PC-9 (cell line): ENCODE data around the gene FCHSD1. TPM values are rescaled to one million over a fixed set of nuclear protein-coding genes. Genes with fewer than 3 reads are reported as not detected.
A peak's percentile ranks its signal among the peaks of the same experiment; 100 is the strongest.

Experiments
- BruUV-seq: library from RNA; stranded (reverse); fragments of 400-500 nt; replicated peaks from 2 replicates; lab custom pipeline; 2021; lab: Mats Ljungman, UMichigan
- CTCF ChIA-PET: fragments of 300-600 bp; sonication (Branson Sonifier 250); formaldehyde crosslinking; loops from one replicate; lab custom pipeline; 2022; ENCODE audit warnings: antibody characterized with exemption; lab: Charles Lee
- POLR2A ChIA-PET: fragments of 300-600 bp; sonication (Branson Sonifier 250); formaldehyde crosslinking; loops from one replicate; lab custom pipeline; 2022; ENCODE audit warnings: antibody characterized with exemption; ENCODE audit not compliant: unreplicated experiment; lab: Charles Lee
- DNase-seq, 2 experiments: peaks; one replicate each; pipeline versions ENCODE4 v3.0.0 to v3.0.0-alpha.2; 2015 to 2022; ENCODE audit warnings: mixed read lengths in 1 of 2
- H2AFZ ChIP-seq: fragments of 200-600 bp; sonication (generic); 2 replicates; pipeline ENCODE4 v1.8.1; 2017; ENCODE audit warnings: antibody characterized with exemption
- H3F3A ChIP-seq: fragments of 200-600 bp; sonication (generic); 2 replicates; pipeline ENCODE4 v1.8.1; 2017; ENCODE audit warnings: antibody characterized with exemption, mild to moderate bottlenecking, low read depth; ENCODE audit not compliant: insufficient read depth
- H3K27ac ChIP-seq: fragments of 200-600 bp; sonication (generic); 2 replicates; pipeline ENCODE4 v1.6.1; 2016; ENCODE audit warnings: mixed run types
- H3K27me3 ChIP-seq: fragments of 200-600 bp; sonication (generic); 2 replicates; pipeline ENCODE4 v1.6.1; 2016; ENCODE audit warnings: low read depth, mixed run types; ENCODE audit not compliant: insufficient read depth
- H3K36me3 ChIP-seq: fragments of 200-600 bp; sonication (generic); 2 replicates; pipeline ENCODE4 v1.6.1; 2016; ENCODE audit warnings: low read depth, mixed run types
- H3K4me1 ChIP-seq: fragments of 200-600 bp; sonication (generic); replicated peaks from 2 replicates; pipeline ENCODE4 v1.6.1; 2016; ENCODE audit warnings: mixed run types; ENCODE audit not compliant: insufficient read depth
- H3K4me2 ChIP-seq: fragments of 200-600 bp; sonication (generic); 2 replicates; pipeline ENCODE4 v1.6.1; 2017; ENCODE audit warnings: mixed run types
- H3K4me3 ChIP-seq: fragments of 200-600 bp; sonication (generic); 2 replicates; pipeline ENCODE4 v1.6.1; 2016; ENCODE audit warnings: mixed run types
- H3K79me2 ChIP-seq: fragments of 200-600 bp; sonication (generic); 2 replicates; pipeline ENCODE4 v1.6.1; 2017; ENCODE audit warnings: low read depth, mixed run types
- H3K9me2 ChIP-seq: fragments of 200-600 bp; sonication (generic); 2 replicates; pipeline ENCODE4 v1.8.1; 2017; ENCODE audit warnings: mild to moderate bottlenecking; ENCODE audit not compliant: insufficient read depth
- H3K9me3 ChIP-seq: fragments of 200-600 bp; sonication (generic); 2 replicates; pipeline ENCODE4 v1.8.1; 2016; ENCODE audit warnings: low read depth; ENCODE audit not compliant: insufficient read depth
- H4K20me1 ChIP-seq: fragments of 200-600 bp; sonication (generic); 2 replicates; pipeline ENCODE4 v1.8.1; 2017; ENCODE audit not compliant: insufficient read depth
- EZH2 ChIP-seq: fragments of 200-600 bp; sonication (generic); IDR thresholded peaks from 2 replicates; pipeline ENCODE4 v1.8.0; 2017; ENCODE audit warnings: antibody characterized with exemption, low read depth
- intact Hi-C: fragments of 100-400 bp; cut with micrococcal nuclease; formaldehyde crosslinking; loops from one replicate; pipeline ENCODE4 v1.10.0; 2022; ENCODE audit not compliant: unreplicated experiment
- total RNA-seq: library from RNA; stranded (reverse); gene quantifications from 2 replicates; pipeline ENCODE4 v1.2.3, GENCODE V29; 2021
- TF ChIP-seq, protein P1 (sequence below): fragments of 200-600 bp; sonication (generic); conservative IDR thresholded peaks from 2 replicates; pipeline ENCODE4 v1.6.1; 2017; ENCODE audit warnings: mixed run types, antibody characterized with exemption, mild to moderate bottlenecking, moderate library complexity

The FCHSD1 gene
- total RNA-seq, 1 experiment from 2014 or later = 36.4 TPM

DNA sequence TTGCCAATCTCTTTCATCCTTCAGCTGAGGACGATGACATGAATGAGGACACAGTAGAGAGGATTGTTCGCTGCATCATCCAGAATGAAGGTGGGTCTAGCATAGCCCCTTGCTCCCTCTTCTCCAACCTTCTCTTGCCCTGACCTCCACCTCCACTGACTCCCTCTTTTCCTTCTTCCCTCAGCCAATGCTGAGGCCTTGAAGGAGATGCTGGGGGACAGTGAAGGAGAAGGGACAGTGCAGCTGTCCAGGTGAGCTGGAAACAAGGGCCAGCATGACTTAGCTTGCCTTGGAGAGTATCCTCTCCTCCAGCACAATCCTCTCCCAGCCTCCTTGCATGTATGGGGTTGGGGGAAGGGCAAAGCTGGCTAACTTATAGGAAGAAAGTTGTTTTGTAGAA lies 12.4 kb downstream of the FCHSD1 start:
- Histone ChIP-seq H3K79me2 (peaks cover 28% of the 10 kb centered on the region), H3F3A (peaks cover 24% of the 10 kb centered on the region), H3K9me3 (no peaks in the 10 kb centered on the region), H3K4me3 (no peak overlapping the region), H3K27ac (no peak overlapping the region), H4K20me1 (peaks cover 15% of the 10 kb centered on the region; the same call in 1 of the 2 replicates), H3K27me3 (no peaks in the 10 kb centered on the region), H3K4me2 (no peak overlapping the region; the same call in 1 of the 2 replicates), H3K36me3 (no peaks in the 10 kb centered on the region), H3K4me1 (peaks cover 35% of the 10 kb centered on the region), H3K9me2 (no peaks in the 10 kb centered on the region), H2AFZ (no peak overlapping the region)
- BruUV-seq = no TSS peak
- TF ChIP-seq, protein P1, sequence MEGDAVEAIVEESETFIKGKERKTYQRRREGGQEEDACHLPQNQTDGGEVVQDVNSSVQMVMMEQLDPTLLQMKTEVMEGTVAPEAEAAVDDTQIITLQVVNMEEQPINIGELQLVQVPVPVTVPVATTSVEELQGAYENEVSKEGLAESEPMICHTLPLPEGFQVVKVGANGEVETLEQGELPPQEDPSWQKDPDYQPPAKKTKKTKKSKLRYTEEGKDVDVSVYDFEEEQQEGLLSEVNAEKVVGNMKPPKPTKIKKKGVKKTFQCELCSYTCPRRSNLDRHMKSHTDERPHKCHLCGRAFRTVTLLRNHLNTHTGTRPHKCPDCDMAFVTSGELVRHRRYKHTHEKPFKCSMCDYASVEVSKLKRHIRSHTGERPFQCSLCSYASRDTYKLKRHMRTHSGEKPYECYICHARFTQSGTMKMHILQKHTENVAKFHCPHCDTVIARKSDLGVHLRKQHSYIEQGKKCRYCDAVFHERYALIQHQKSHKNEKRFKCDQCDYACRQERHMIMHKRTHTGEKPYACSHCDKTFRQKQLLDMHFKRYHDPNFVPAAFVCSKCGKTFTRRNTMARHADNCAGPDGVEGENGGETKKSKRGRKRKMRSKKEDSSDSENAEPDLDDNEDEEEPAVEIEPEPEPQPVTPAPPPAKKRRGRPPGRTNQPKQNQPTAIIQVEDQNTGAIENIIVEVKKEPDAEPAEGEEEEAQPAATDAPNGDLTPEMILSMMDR = no peak
- TF ChIP-seq EZH2 = no peak
- intact Hi-C loops = loop anchor here (1.0 kb wide), 1 partner anchor 13 kb away; the partner anchor contains the start of gene FCHSD1
- ChIA-PET CTCF (no interaction called here), POLR2A (no interaction called here)
- no peak for DNase-seq

DNA sequence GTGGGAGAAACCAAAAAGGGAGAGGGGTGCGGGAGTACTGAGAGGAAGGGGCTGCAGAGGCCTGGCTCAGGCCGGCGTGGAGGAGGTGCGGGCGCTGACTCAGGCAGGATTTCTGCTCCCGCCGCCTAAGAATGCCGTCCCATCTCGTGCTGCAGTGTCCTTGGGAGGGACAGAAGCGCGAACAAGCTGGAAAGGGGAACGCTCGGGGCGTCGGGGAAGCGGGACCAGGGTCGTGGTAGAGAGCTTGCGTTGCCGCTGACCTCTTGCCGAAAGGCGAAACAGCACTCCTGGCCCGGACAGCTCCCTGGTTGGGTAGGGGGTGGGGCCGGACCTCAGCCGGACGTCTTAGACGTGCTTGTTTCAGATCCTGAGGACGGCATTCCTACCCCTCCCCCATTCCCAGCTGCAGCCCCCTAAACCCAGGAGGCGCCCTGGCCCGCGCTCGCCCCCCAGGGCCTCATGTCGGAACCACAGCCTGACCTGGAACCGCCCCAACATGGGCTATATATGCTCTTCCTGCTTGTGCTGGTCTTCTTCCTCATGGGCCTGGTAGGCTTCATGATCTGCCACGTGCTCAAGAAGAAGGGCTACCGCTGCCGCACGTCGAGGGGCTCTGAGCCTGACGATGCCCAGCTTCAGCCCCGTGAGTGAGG lies 13.3 kb downstream of the FCHSD1 start:
- DNase-seq = peak in 1 of 2 experiments; percentile 61
- H3K9me2 ChIP-seq = no peaks in the 10 kb centered on the region
- H3K4me2 ChIP-seq = peak overlapping the region; percentile 97
- no peak overlapping the region for H3K27ac ChIP-seq
- H3K4me3 ChIP-seq = peak overlapping the region; percentile 79
- intact Hi-C loops = loop anchor here (1.0 kb wide), 1 partner anchor 13 kb away; the partner anchor contains the start of gene FCHSD1
- H3K36me3 ChIP-seq = no peaks in the 10 kb centered on the region
- peaks cover 16% of the 10 kb centered on the region for H4K20me1 ChIP-seq
- no TSS peak for BruUV-seq
- no peaks in the 10 kb centered on the region for H3K27me3 ChIP-seq
- CTCF ChIA-PET = no interaction called here
- peaks cover 24% of the 10 kb centered on the region for H3F3A ChIP-seq
- POLR2A ChIA-PET = no interaction called here
- peak overlapping the region; percentile 99 for H2AFZ ChIP-seq
- H3K79me2 ChIP-seq = peaks cover 36% of the 10 kb centered on the region
- TF ChIP-seq, protein P1 = no peak
- TF ChIP-seq EZH2 = no peak
- peaks cover 35% of the 10 kb centered on the region for H3K4me1 ChIP-seq
- H3K9me3 ChIP-seq = no peaks in the 10 kb centered on the region

DNA sequence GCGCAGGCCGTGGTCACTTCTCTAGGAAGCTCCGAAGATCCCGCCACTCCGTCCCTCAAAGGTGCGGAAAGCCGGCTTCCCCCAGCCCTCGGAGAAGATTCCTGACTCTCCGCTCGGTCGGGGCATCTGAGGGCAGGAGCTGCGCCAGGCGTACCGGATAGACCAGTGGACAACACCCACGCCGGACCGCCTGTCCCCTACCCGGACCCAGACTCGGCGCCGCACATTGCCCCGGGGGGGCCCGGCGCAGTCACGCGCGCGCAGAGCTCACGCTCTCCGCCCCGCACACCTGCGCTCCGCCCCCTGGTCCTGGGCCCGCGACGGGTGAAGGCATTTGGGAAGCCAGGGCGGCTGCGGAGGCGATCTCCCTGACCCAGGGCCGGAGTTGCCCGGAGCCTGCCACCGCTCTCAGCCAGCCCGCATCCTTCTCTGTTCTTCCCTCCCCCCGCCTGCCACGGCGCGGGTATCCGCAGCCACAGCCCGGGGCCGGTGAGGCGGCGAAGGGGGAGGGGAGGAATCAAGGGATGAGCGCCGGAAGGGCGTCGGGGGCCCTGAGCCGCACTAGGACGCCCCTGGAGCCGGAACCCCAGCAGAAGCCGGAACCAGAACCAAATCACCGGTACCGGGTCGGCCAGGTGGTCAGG lies 14.0 kb downstream of the FCHSD1 start:
- TF ChIP-seq, protein P1 = no peak
- no peak for TF ChIP-seq EZH2
- Histone ChIP-seq H3K27me3 (no peaks in the 10 kb centered on the region), H3K4me1 (peaks cover 30% of the 10 kb centered on the region), H3F3A (peaks cover 19% of the 10 kb centered on the region), H3K36me3 (no peaks in the 10 kb centered on the region), H3K9me2 (no peaks in the 10 kb centered on the region), H3K9me3 (no peaks in the 10 kb centered on the region), H3K79me2 (peaks cover 41% of the 10 kb centered on the region), H3K4me3 (peak overlapping the region; percentile 79), H4K20me1 (peaks cover 22% of the 10 kb centered on the region), H3K27ac (no peak overlapping the region), H3K4me2 (peak overlapping the region; percentile 97), H2AFZ (peak overlapping the region; percentile 99)
- POLR2A ChIA-PET = interaction anchor here (0.6 to 0.8 kb wide), 6 partner anchors 20 to 319 kb away, joined by 3 to 5 read pairs (median 3); no protein-coding TSS in a partner anchor
- CTCF ChIA-PET = interaction anchor here (0.7 kb wide), 1 partner anchor 73 kb away, joined by 3 read pairs; no protein-coding TSS in a partner anchor
- no peak for DNase-seq
- intact Hi-C loops = no loop called here
- TSS peak; percentile 28 for BruUV-seq
